OCI-LY7 (cell line): ENCODE measurements around the gene ATG10. TPM values are rescaled to one million over a fixed set of nuclear protein-coding genes. Genes with fewer than 3 reads are reported as not detected.

ENCODE experiments used
- BruUV-seq: library from RNA; stranded (reverse); fragments of 400-500 nt; replicated peaks from 2 replicates; lab custom pipeline; 2021; lab: Mats Ljungman, UMichigan
- CTCF ChIA-PET: fragments of 300-600 bp; sonication (Branson Sonifier 250); formaldehyde crosslinking; loops from one replicate; lab custom pipeline; 2022; ENCODE audit warnings: antibody characterized with exemption; ENCODE audit not compliant: unreplicated experiment; lab: Charles Lee
- POLR2A ChIA-PET: fragments of 300-600 bp; sonication (Branson Sonifier 250); formaldehyde crosslinking; loops from one replicate; lab custom pipeline; 2022; ENCODE audit warnings: antibody characterized with exemption; lab: Charles Lee
- DNase-seq: peaks from one replicate; pipeline ENCODE4 v3.0.0-alpha.2; 2015; ENCODE audit warnings: low spot score
- H2AFZ ChIP-seq: fragments of 200-600 bp; sonication (generic), shearing (Covaris generic); 2 replicates; pipeline ENCODE4 v1.6.1; 2014; ENCODE audit warnings: mild to moderate bottlenecking, antibody characterized with exemption, low read length, moderate library complexity
- H3K27ac ChIP-seq: fragments of 200-600 bp; sonication (generic); 2 replicates; pipeline ENCODE4 v1.5.1; 2014; ENCODE audit warnings: mixed run types, low read depth, mild to moderate bottlenecking, moderate library complexity, low read length, inconsistent platforms; ENCODE audit not compliant: poor library complexity, severe bottlenecking
- H3K36me3 ChIP-seq: fragments of 200-600 bp; sonication (generic); 2 replicates; pipeline ENCODE4 v1.6.1; 2014; ENCODE audit warnings: mild to moderate bottlenecking, antibody characterized with exemption, low read length, moderate library complexity, mixed read lengths; ENCODE audit not compliant: insufficient read depth
- H3K4me1 ChIP-seq: fragments of 200-600 bp; sonication (generic); 2 replicates; pipeline ENCODE4 v1.5.1; 2014; ENCODE audit warnings: mild to moderate bottlenecking, low read length; ENCODE audit not compliant: insufficient read depth, poor library complexity, severe bottlenecking
- H3K4me2 ChIP-seq: fragments of 200-600 bp; sonication (generic); 2 replicates; pipeline ENCODE4 v1.6.1; 2014; ENCODE audit warnings: mild to moderate bottlenecking, low read length
- H3K4me3 ChIP-seq: fragments of 200-600 bp; sonication (generic); 2 replicates; pipeline ENCODE4 v1.5.1; 2014; ENCODE audit warnings: mild to moderate bottlenecking, low read depth, low read length; ENCODE audit not compliant: poor library complexity, severe bottlenecking
- H3K79me2 ChIP-seq: fragments of 200-600 bp; sonication (generic); 2 replicates; pipeline ENCODE4 v1.6.1; 2016; ENCODE audit warnings: low read depth, mild to moderate bottlenecking, low read length, moderate library complexity, mixed read lengths; ENCODE audit not compliant: insufficient read depth
- H3K9me2 ChIP-seq: fragments of 200-600 bp; sonication (generic); 2 replicates; pipeline ENCODE4 v1.6.1; 2016; ENCODE audit warnings: mild to moderate bottlenecking, low read length, mixed read lengths; ENCODE audit not compliant: insufficient read depth
- H3K9me3 ChIP-seq: fragments of 200-600 bp; sonication (generic); 2 replicates; pipeline ENCODE4 v1.6.1; 2014; ENCODE audit warnings: mild to moderate bottlenecking, mixed run types, low read length, mixed read lengths
- H4K20me1 ChIP-seq: fragments of 200-600 bp; sonication (generic); 2 replicates; pipeline ENCODE4 v1.6.1; 2014; ENCODE audit warnings: mild to moderate bottlenecking, antibody characterized with exemption, low read length, moderate library complexity, mixed read lengths; ENCODE audit not compliant: insufficient read depth
- EZH2phosphoT487 ChIP-seq: fragments of 200-600 bp; sonication (generic); IDR thresholded peaks from 2 replicates; pipeline ENCODE4 v1.6.1; 2018; ENCODE audit warnings: low read depth, borderline replicate concordance, mild to moderate bottlenecking, mixed run types, antibody characterized with exemption, low read length, moderate library complexity, mixed read lengths
- intact Hi-C: fragments of 100-400 bp; cut with micrococcal nuclease; formaldehyde crosslinking; loops from one replicate; pipeline ENCODE4 v1.10.0; 2022; ENCODE audit not compliant: unreplicated experiment
- total RNA-seq, 2 experiments: library from RNA; depleted of rRNA in 1 of 2; stranded (reverse); fragments of >200 nt in 1 of 2; shearing (Covaris generic) in 1 of 2; gene quantifications; 2 replicates each; pipeline ENCODE4 v1.2.3, GENCODE V29; 2014 to 2022
- TF ChIP-seq, protein P1 (sequence below): fragments of 200-600 bp; sonication (generic); conservative IDR thresholded peaks from 2 replicates; pipeline ENCODE4 v1.5.1; 2014; ENCODE audit warnings: mild to moderate bottlenecking, antibody characterized with exemption, low read length, moderate library complexity, mixed read lengths

The ATG10 gene
- total RNA-seq, 2 experiments from 2014 or later = 5.4 to 14.8 TPM

GRCh38 chr5:82164977-82165713 is 193.3 kb downstream of the ATG10 start:
- no peak overlapping the region for H3K27ac ChIP-seq
- H3K9me2 ChIP-seq = no peaks in the 10 kb centered on the region
- TF ChIP-seq, protein P1, sequence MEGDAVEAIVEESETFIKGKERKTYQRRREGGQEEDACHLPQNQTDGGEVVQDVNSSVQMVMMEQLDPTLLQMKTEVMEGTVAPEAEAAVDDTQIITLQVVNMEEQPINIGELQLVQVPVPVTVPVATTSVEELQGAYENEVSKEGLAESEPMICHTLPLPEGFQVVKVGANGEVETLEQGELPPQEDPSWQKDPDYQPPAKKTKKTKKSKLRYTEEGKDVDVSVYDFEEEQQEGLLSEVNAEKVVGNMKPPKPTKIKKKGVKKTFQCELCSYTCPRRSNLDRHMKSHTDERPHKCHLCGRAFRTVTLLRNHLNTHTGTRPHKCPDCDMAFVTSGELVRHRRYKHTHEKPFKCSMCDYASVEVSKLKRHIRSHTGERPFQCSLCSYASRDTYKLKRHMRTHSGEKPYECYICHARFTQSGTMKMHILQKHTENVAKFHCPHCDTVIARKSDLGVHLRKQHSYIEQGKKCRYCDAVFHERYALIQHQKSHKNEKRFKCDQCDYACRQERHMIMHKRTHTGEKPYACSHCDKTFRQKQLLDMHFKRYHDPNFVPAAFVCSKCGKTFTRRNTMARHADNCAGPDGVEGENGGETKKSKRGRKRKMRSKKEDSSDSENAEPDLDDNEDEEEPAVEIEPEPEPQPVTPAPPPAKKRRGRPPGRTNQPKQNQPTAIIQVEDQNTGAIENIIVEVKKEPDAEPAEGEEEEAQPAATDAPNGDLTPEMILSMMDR = no peak
- TF ChIP-seq EZH2phosphoT487 = no peak
- H3K9me3 ChIP-seq = no peaks in the 10 kb centered on the region
- CTCF ChIA-PET = interaction anchor here (0.5 to 0.7 kb wide), 2 partner anchors 23 to 745 kb away, joined by 4 read pairs; no protein-coding TSS in a partner anchor
- no peak for DNase-seq
- no peak overlapping the region for H2AFZ ChIP-seq
- no peak overlapping the region for H3K4me3 ChIP-seq
- no peak overlapping the region for H3K4me2 ChIP-seq
- BruUV-seq = no TSS peak
- H3K36me3 ChIP-seq = no peaks in the 10 kb centered on the region
- no peaks in the 10 kb centered on the region for H3K4me1 ChIP-seq
- intact Hi-C loops = loop anchor here (5.0 kb wide), 2 partner anchors 313 to 738 kb away; no protein-coding TSS in a partner anchor
- H3K79me2 ChIP-seq = no peaks in the 10 kb centered on the region
- H4K20me1 ChIP-seq = no peaks in the 10 kb centered on the region
- POLR2A ChIA-PET = interaction anchor here (0.6 to 1.9 kb wide), 16 partner anchors 9 to 863 kb away, joined by 3 to 5 read pairs (median 4); partner anchors contain the start of gene ZCCHC9

DNA sequence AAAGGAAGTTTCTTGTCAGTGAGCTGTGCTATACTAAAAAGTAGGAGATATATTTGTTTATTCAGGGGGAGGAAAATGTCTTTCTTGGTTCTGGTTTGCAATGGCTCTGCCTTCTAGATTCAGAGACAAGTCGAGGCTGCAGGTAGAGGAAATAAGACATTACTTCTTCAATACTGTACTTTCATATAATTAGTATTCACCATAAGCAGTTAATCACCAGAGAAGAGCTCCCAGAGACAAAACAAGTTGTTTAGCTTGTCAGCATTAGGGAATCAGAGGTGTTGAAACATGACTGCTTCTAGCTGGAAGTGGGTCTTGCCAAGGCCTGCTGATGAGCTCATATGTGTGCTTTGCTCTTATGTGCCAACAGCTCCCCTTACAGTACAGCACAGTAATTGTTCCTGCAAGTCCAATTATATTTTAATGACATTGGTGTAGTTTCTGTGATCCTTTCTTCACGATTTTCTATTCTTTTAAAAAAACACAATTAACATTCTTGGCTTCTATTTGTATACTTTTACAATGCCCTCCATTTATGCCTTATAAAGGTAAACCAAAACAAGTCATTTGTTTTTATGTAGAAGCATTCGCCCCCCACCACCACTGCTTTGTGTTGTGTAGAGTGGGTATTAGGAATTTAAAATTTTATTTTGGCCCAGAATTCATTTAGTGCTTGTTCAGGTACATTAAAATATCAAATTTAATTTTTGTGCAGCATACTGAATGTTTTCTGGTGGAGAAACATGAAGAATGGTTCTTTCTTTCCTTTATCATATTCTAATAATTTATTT is 194.1 kb downstream of the ATG10 start:
- BruUV-seq = no TSS peak
- Histone ChIP-seq H3K4me3 (no peak overlapping the region), H3K36me3 (no peaks in the 10 kb centered on the region), H3K4me2 (no peak overlapping the region), H3K4me1 (no peaks in the 10 kb centered on the region), H3K9me3 (no peaks in the 10 kb centered on the region), H3K79me2 (no peaks in the 10 kb centered on the region), H3K27ac (no peak overlapping the region), H3K9me2 (no peaks in the 10 kb centered on the region), H4K20me1 (no peaks in the 10 kb centered on the region), H2AFZ (no peak overlapping the region)
- ChIA-PET CTCF (interaction anchor here (0.5 to 0.7 kb wide), 2 partner anchors 22 to 745 kb away, joined by 4 read pairs; no protein-coding TSS in a partner anchor), POLR2A (interaction anchor here (0.7 to 1.9 kb wide), 8 partner anchors 8 to 864 kb away, joined by 3 to 5 read pairs (median 4); partner anchors contain the start of gene ZCCHC9)
- TF ChIP-seq EZH2phosphoT487 = no peak
- TF ChIP-seq, protein P1 = peak; percentile 87
- DNase-seq = peak; percentile 76
- intact Hi-C loops = loop anchor here (2.0 to 5.0 kb wide), 4 partner anchors 314 to 739 kb away; partner anchors contain the start of gene SSBP2
